Stimulated activated CD8-positive, alpha-beta memory T cell treated with anti-CD3 and anti-CD28 coated beads, Interleukin-7, amount 100 ng/mL, for 24 hours (primary cell): ENCODE measurements around the gene LYPLAL1.
"Not testable (repeated sequence)": the region's sequence is repeated elsewhere in the genome, so short reads cannot be mapped to it uniquely, and the experiment has no call there.

ENCODE experiments used
- DNase-seq: peaks from one replicate; pipeline ENCODE4 v3.0.0-alpha.2; 2020; ENCODE audit warnings: low read depth

LYPLAL1 gene

GRCh38 chr1:219215477-219215876 lies 41.8 kb downstream of the LYPLAL1 start:
- DNase-seq = no peak

- no peak for DNase-seq
Measured at GRCh38 chr1:219220945-219221344, 47.3 kb downstream of the LYPLAL1 start.

GRCh38 chr1:219223496-219223895 lies 49.8 kb downstream of the LYPLAL1 start:
- DNase-seq = no peak

GRCh38 chr1:219226196-219226595 lies 52.5 kb downstream of the LYPLAL1 start:
- DNase-seq = no peak

GRCh38 chr1:219227360-219228057 lies 53.8 kb downstream of the LYPLAL1 start:
- no peak for DNase-seq

GRCh38 chr1:219228058-219228419 lies 54.4 kb downstream of the LYPLAL1 start:
- no peak for DNase-seq

- DNase-seq = no peak
Measured at GRCh38 chr1:219232890-219233289, 59.2 kb downstream of the LYPLAL1 start.

DNA sequence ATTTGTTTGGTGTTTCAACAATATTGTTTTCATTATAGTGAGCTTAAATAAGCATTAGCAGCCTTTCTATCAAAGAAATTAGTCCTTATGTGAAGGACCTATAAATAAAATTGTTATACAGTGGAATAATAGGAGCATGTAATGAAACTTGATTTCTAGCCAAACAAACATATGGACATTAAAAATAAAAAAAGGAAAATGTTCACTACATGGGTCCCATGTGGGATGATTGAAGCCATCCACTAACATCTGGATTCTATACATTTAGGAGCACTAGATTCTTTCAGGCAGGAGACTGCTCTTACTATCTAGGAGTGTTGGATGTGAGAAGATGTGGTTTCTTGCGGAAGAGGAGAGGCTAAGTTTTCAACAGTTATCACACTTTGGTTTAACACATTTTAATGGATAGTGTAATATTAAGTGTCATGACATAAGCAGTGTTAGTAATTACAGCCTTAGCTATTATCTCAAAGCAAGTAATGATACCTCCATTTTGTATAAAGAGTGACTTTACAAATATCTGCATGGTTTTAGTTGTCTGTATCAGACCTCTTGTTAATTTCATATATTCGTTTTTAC lies 62.3 kb downstream of the LYPLAL1 start:
- DNase-seq = no peak

DNA sequence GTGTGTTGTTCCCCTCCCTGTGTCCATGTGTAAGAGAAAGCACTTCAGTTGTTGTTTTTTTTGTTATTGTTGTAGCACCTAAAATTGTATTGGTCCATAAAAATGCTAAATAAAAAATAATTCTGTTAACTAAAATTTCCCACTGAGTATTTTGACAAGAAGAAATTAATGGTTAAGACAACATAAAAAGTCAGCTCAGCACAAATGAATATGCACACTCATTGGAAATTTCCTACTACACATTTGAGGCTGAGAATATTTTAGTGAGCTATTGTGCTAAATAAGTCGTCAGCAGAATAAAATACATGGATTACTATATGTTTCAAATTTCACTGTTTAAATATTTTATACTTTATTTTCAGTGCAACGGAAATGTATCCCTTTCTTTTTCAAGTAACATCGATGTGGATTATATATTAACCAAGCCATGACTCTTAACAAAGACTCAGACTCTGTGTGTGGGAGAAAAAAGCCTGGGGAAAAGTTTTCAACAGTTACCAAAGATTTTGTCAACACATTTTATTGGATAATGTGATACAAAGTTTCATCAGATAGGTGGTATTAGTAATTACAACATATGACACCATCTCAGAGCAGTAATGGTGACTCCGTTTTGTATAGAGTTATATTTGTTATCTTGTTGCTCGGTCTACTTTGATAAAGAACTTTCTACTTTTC lies 63.4 kb downstream of the LYPLAL1 start:
- no peak for DNase-seq

DNA sequence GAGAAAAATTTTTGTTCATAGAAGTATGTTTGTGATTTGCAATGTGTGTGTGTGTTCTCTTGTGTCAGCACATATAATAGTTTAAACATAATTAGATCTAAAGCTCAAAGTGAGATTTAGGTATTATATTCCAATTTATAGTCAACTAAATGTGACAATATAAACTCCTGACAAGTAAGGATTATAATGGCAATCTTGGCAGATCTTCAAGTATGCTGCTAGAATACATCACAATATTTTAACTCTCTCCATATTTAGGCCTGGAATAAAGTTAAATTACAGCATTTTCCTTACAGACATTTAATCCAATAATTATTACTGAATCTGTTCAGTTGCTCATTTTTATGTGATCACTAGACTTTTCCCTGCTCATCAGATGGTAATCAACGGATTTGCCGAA lies 65.8 kb downstream of the LYPLAL1 start:
- DNase-seq = no peak

GRCh38 chr1:219244864-219245263 lies 71.2 kb downstream of the LYPLAL1 start:
- DNase-seq = no peak

DNA sequence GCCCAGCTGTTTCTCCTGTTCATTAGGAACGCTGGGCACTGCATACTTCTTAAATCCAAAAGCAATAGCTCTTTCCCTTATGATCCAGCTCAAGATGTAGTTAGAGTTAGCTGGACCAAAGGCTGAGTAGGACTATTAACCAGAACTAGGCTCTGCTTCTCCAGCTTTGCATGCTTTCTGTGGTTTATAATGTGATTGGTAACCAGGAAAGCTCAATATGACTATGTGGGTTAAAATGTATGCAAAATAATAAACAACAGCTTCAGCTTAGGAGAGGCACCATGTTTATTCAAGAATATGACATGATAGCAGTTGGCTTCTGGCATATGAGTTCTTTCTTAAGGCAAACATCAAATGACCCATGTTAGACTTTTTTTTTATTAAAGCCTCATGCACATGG lies 73.8 kb downstream of the LYPLAL1 start:
- DNase-seq = no peak

DNA sequence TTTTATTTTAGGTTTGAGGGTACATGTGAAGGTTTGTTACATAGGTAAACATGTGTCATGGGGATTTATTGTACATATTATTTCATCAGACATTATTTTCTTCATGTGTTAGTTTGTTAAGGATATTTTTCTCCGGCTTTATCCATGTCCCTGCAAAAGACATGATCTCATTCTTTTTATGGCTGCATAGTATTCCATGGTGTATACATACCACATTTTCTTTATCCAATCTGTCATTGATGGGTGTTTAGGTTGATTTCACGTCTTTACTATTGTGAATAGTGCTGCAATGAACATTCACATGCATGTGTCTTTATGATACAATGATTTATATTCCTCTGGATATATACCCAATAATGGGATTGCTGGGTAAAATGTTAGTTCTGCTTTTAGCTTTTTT lies 76.8 kb downstream of the LYPLAL1 start:
- DNase-seq = not testable (repeated sequence)

DNA sequence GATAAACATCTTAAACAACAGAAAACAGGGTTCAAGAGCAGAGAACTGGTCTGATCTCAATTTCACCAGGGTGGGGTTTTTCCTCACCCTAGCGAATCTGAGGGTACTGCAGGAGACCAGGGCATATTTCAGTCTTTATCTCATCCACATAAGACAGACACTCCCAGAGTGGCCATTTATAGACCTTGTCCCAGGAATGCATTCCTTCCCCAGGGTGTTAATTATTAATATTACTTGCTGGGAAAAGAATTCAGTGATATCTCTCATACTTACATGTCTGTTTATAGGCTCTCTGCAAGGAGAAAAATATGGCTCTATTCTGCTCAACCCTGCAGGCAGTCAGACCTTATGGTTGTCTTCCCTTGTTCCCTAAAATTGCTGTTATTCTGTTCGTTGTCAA lies 84.1 kb downstream of the LYPLAL1 start:
- no peak for DNase-seq

- DNase-seq = no peak
Measured at GRCh38 chr1:219261454-219261853, 87.8 kb downstream of the LYPLAL1 start.
